GM12878 (cell line): Measurements from ENCODE around the gene GPC5. TPM values are rescaled to one million over a fixed set of nuclear protein-coding genes. Genes with fewer than 3 reads are reported as not detected.

Source experiments
- ATAC-seq: fragments of 200-7000 bp; cut with Tn5 transposase; 3 replicates; pipeline ENCODE4 v1.9.1; 2020; ENCODE audit warnings: mild to moderate bottlenecking, moderate library complexity
- BruUV-seq: library from RNA; stranded (reverse); fragments of 400-500 nt; replicated peaks from 2 replicates; lab custom pipeline; 2021; lab: Mats Ljungman, UMichigan
- CTCF ChIA-PET: fragments of 300-600 bp; sonication (Branson Sonifier 250); formaldehyde crosslinking; extraction: SDS; loops from one replicate; lab custom pipeline; 2021; ENCODE audit warnings: inconsistent platforms; lab: Yijun Ruan, JAX
- POLR2A ChIA-PET: fragments of 350-600 bp; formaldehyde crosslinking; extraction: SDS; loops from one replicate; lab custom pipeline; 2021; ENCODE audit warnings: inconsistent platforms; lab: Charles Lee
- RAD21 ChIA-PET: fragments of 300-600 bp; sonication (Branson Sonifier 250); formaldehyde crosslinking; loops from one replicate; lab custom pipeline; 2023; ENCODE audit warnings: antibody characterized with exemption; ENCODE audit not compliant: unreplicated experiment; lab: Charles Lee
- SMC1A ChIA-PET: fragments of 300-600 bp; sonication (Branson Sonifier 250); formaldehyde crosslinking; loops from one replicate; lab custom pipeline; 2023; ENCODE audit not compliant: unreplicated experiment, uncharacterized antibody; lab: Charles Lee
- DNase-seq: peaks from one replicate; pipeline ENCODE4 v3.0.0-alpha.2; 2011; ENCODE audit warnings: low read depth, low spot score
- FAIRE-seq: peaks from 3 replicates; lab custom pipeline; 2011; peaks lifted over from hg19 to GRCh38; lab: Jason Lieb, UNC
- H2AFZ ChIP-seq: 2 replicates; pipeline ENCODE4 v1.6.0; 2011; ENCODE audit warnings: low read depth, low read length, control low read depth; ENCODE audit not compliant: control insufficient read depth
- H3K27ac ChIP-seq: 2 replicates; pipeline ENCODE4 v1.5.1; 2011; ENCODE audit warnings: control low read depth; ENCODE audit not compliant: control insufficient read depth, insufficient read depth
- H3K27me3 ChIP-seq, 2 experiments: replicated peaks in 1 of 2; 2 replicates each; pipeline versions ENCODE4 v1.6.0 to v1.6.1; 2011; ENCODE audit warnings: low read length in 1 of 2; ENCODE audit not compliant: control insufficient read depth in 2 of 2, insufficient read depth in 2 of 2
- H3K36me3 ChIP-seq, 2 experiments: 2 replicates each; pipeline ENCODE4 v1.5.1; 2011; ENCODE audit warnings: low read length in 1 of 2; ENCODE audit not compliant: control insufficient read depth in 2 of 2, insufficient read depth in 2 of 2
- H3K4me1 ChIP-seq: 2 replicates; pipeline ENCODE4 v1.6.1; 2011; ENCODE audit warnings: mild to moderate bottlenecking, low read length, moderate library complexity, mixed read lengths; ENCODE audit not compliant: control insufficient read depth, insufficient read depth
- H3K4me2 ChIP-seq: 2 replicates; pipeline ENCODE4 v1.6.0; 2011; ENCODE audit warnings: control low read depth; ENCODE audit not compliant: control insufficient read depth, insufficient read depth
- H3K4me3 ChIP-seq: fragments of 200-600 bp; sonication (generic); 2 replicates; pipeline ENCODE4 v1.5.1; 2016
- H3K79me2 ChIP-seq: 2 replicates; pipeline ENCODE4 v1.6.0; 2011; ENCODE audit warnings: low read length; ENCODE audit not compliant: control insufficient read depth, insufficient read depth
- H3K9ac ChIP-seq: 2 replicates; pipeline ENCODE4 v1.8.0; 2011; ENCODE audit warnings: low read length, control low read depth, mixed read lengths; ENCODE audit not compliant: control insufficient read depth, insufficient read depth
- H3K9me3 ChIP-seq: replicated peaks from 3 replicates; pipeline ENCODE4 v1.5.1; 2011; ENCODE audit warnings: mild to moderate bottlenecking, low read length; ENCODE audit not compliant: control insufficient read depth, insufficient read depth
- H4K20me1 ChIP-seq: 2 replicates; pipeline ENCODE4 v1.6.0; 2011; ENCODE audit not compliant: control insufficient read depth, insufficient read depth
- ATF3 ChIP-seq: IDR thresholded peaks from 2 replicates; pipeline ENCODE4 v1.6.1; 2011; ENCODE audit warnings: low read depth, mild to moderate bottlenecking, low read length, moderate library complexity, borderline replicate concordance; ENCODE audit errors: extremely low read depth
- BCLAF1 ChIP-seq: fragments of 450-650 bp; IDR thresholded peaks from 2 replicates; pipeline ENCODE4 v1.6.1; 2017; ENCODE audit warnings: antibody characterized with exemption, mild to moderate bottlenecking, moderate library complexity
- CUX1 ChIP-seq: IDR thresholded peaks from 2 replicates; pipeline ENCODE4 v1.6.1; 2012; ENCODE audit warnings: improper control_type of control experiment, low read depth, low read length; ENCODE audit not compliant: insufficient replicate concordance
- ELK1 ChIP-seq: IDR thresholded peaks from 2 replicates; pipeline ENCODE4 v1.6.1; 2012; ENCODE audit warnings: low read depth, low read length, improper control_type of control experiment
- GATAD2B ChIP-seq: fragments of 450-650 bp; conservative IDR thresholded peaks from 2 replicates; pipeline ENCODE4 v1.6.1; 2017; ENCODE audit warnings: low read depth, mild to moderate bottlenecking, moderate library complexity
- HDAC6 ChIP-seq: fragments of 200-600 bp; sonication (generic); IDR thresholded peaks from one replicate; pipeline ENCODE4 v1.8.0; 2017; ENCODE audit warnings: antibody characterized with exemption; ENCODE audit not compliant: unreplicated experiment
- IKZF1 ChIP-seq: fragments of 450-650 bp; conservative IDR thresholded peaks from 2 replicates; pipeline ENCODE4 v1.6.1; 2017; ENCODE audit warnings: antibody characterized with exemption, mild to moderate bottlenecking
- KLF5 ChIP-seq: fragments of 450-650 bp; IDR thresholded peaks from 2 replicates; pipeline ENCODE4 v1.6.1; 2014; ENCODE audit warnings: mild to moderate bottlenecking; ENCODE audit not compliant: partially characterized antibody
- MYB ChIP-seq: fragments of 150-350 bp; IDR thresholded peaks from 2 replicates; pipeline ENCODE4 v1.6.1; 2014; ENCODE audit warnings: mild to moderate bottlenecking, low read depth, low read length, borderline replicate concordance
- NFIC ChIP-seq: IDR thresholded peaks from 2 replicates; pipeline ENCODE4 v1.6.1; 2012; ENCODE audit warnings: low read depth, mild to moderate bottlenecking, inconsistent platforms, low read length, moderate library complexity
- RAD21 ChIP-seq: IDR thresholded peaks from 2 replicates; pipeline ENCODE4 v1.6.1; 2011; ENCODE audit warnings: mild to moderate bottlenecking, low read depth, low read length, moderate library complexity; ENCODE audit not compliant: insufficient read depth
- RB1 ChIP-seq: fragments of 450-650 bp; formaldehyde crosslinking; IDR thresholded peaks from 2 replicates; pipeline ENCODE4 v1.6.1; 2017; ENCODE audit warnings: mild to moderate bottlenecking, borderline replicate concordance
- RCOR1 ChIP-seq: conservative IDR thresholded peaks from 2 replicates; pipeline ENCODE4 v1.6.1; 2012; ENCODE audit warnings: low read depth, low read length, improper control_type of control experiment
- SP1 ChIP-seq: IDR thresholded peaks from one replicate; pipeline ENCODE4 v1.6.1; 2011; ENCODE audit warnings: low read depth, low read length
- TCF3 ChIP-seq: IDR thresholded peaks from 2 replicates; pipeline ENCODE4 v1.6.1; 2012; ENCODE audit warnings: low read depth, mild to moderate bottlenecking, low read length, borderline replicate concordance; ENCODE audit not compliant: insufficient read depth
- ZNF274 ChIP-seq: IDR thresholded peaks from one replicate; pipeline ENCODE4 v1.8.0; 2011; ENCODE audit not compliant: insufficient read length, insufficient read depth
- WGBS: methylation state at CpG from one replicate; pipeline ENCODE4 v1.1.6; 2016; ENCODE audit warnings: low lambda C conversion rate; ENCODE audit not compliant: insufficient replicate concordance, insufficient coverage; ENCODE audit errors: missing lambda C conversion rate; 5-methylcytosine and 5-hydroxymethylcytosine counted together
- in situ Hi-C: fragments of 300-500 bp; cut with MboI; formaldehyde crosslinking; loops from 9 replicates; pipeline ENCODE4 v1.14.3; 2018; ENCODE audit warnings: mixed read lengths
- intact Hi-C: fragments of 100-400 bp; cut with micrococcal nuclease; formaldehyde crosslinking; loops from one replicate; pipeline ENCODE4 v1.14.2; 2022; ENCODE audit not compliant: unreplicated experiment
- polyA plus RNA-seq, 11 experiments: library from polyadenylated mRNA; depleted of rRNA in 4 of 11; unstranded in 6 of 11; stranded (reverse) in 5 of 11; fragments of >200 nt; fragmentation: Nextera tagmentation in 4 of 11; fragmentation: Illumina TruSeq in 1 of 11; extraction: Ambion mirVana in 4 of 11; extraction: Trizol in 1 of 11; gene quantifications; 1 replicate in 1 of 11; 2 replicates in 10 of 11; pipeline versions ENCODE4 v1.2.1 to v1.2.3, GENCODE V29; 2011 to 2016; ENCODE audit warnings: inconsistent platforms in 2 of 11, missing spikeins in 2 of 11, low read depth in 1 of 11
- total RNA-seq, 4 experiments: library from RNA; depleted of rRNA in 3 of 4; stranded (reverse); fragments of >200 nt in 3 of 4; fragmentation: Illumina TruSeq in 1 of 4; extraction: Trizol in 1 of 4; gene quantifications; 2 replicates each; pipeline versions ENCODE4 v1.2.1 to v1.2.3, GENCODE V29; 2013 to 2021

Gene GPC5
- total and polyA plus RNA-seq, 10 of the 15 experiments (the other 5 are each of a cell fraction or from before 2014, with no cell fraction given) = 0.05 to 0.87 (median 0.44) TPM; not detected in 1

GRCh38 chr13:92345627-92346026 is 947.2 kb downstream of the GPC5 start:
- intact Hi-C loops (no loop called here), in situ Hi-C loops (no loop called here)
- Histone ChIP-seq H3K27me3 (no peaks in the 10 kb centered on the region), H3K9me3 (no peaks in the 10 kb centered on the region), H3K4me2 (no peak overlapping the region), H3K9ac (no peak overlapping the region), H3K4me1 (no peaks in the 10 kb centered on the region), H4K20me1 (no peaks in the 10 kb centered on the region), H3K27ac (no peak overlapping the region), H3K79me2 (no peaks in the 10 kb centered on the region), H3K36me3 (no peaks in the 10 kb centered on the region), H2AFZ (no peak overlapping the region), H3K4me3 (no peak overlapping the region)
- ATAC-seq = no peak
- RAD21 ChIA-PET = no interaction called here
- no peak for FAIRE-seq
- BruUV-seq = no TSS peak
- POLR2A ChIA-PET = no interaction called here
- 5% methylated on average over 1 of the region's 1 CpG for WGBS
- SMC1A ChIA-PET = interaction anchor here (0.5 to 1.7 kb wide), 2 partner anchors 9 to 11 kb away, joined by 3 to 6 read pairs; no protein-coding TSS in a partner anchor
- CTCF ChIA-PET = no interaction called here
- no peak for DNase-seq
- no peak for TF ChIP-seq MYB
- TF ChIP-seq HDAC6 = no peak
- TF ChIP-seq RB1 = no peak
- no peak for TF ChIP-seq ATF3
- TF ChIP-seq RAD21 = no peak
- TF ChIP-seq SP1 = no peak
- no peak for TF ChIP-seq ZNF274
- no peak for TF ChIP-seq KLF5
- no peak for TF ChIP-seq BCLAF1
- TF ChIP-seq TCF3 = no peak
- no peak for TF ChIP-seq ELK1
- TF ChIP-seq IKZF1 = no peak
- no peak for TF ChIP-seq NFIC
- TF ChIP-seq GATAD2B = no peak
- no peak for TF ChIP-seq CUX1
- no peak for TF ChIP-seq RCOR1
